Body of pancreas (tissue), 4 donors: ENCODE data around the gene RMND1. TPM values are rescaled to one million over a fixed set of nuclear protein-coding genes. Genes with fewer than 3 reads are reported as not detected.

Source experiments
- ATAC-seq: fragments of 150-250 bp; one replicate; pipeline ENCODE4 v1.9.1; 2016
- DNase-seq, 4 donors: peaks; one replicate each; pipeline ENCODE4 v3.0.0-alpha.2; 2019
- H3K27ac ChIP-seq, 4 donors: fragments of 200-600 bp; sonication (generic); 1 replicate in 3 of 4; 2 replicates in 1 of 4; pipeline versions ENCODE4 v1.5.1 to v1.6.1; 2016 to 2019; ENCODE audit warnings: mild to moderate bottlenecking in 1 of 4, mixed read lengths in 1 of 4, moderate library complexity in 1 of 4
- H3K27me3 ChIP-seq, 2 donors: fragments of 200-600 bp; sonication (generic); one replicate each; pipeline ENCODE4 v1.6.0; 2016; ENCODE audit warnings: mild to moderate bottlenecking in 1 of 2
- H3K36me3 ChIP-seq, 2 donors: fragments of 200-600 bp; sonication (generic); replicated peaks in 1 of 2; 2 replicates each; pipeline ENCODE4 v1.5.1; 2016; ENCODE audit warnings: low read depth in 2 of 2; ENCODE audit not compliant: insufficient read depth in 1 of 2
- H3K4me1 ChIP-seq: fragments of 200-600 bp; sonication (generic); one replicate; pipeline ENCODE4 v1.6.0; 2016
- H3K4me3 ChIP-seq, 2 donors: fragments of 200-600 bp; sonication (generic); 1 replicate in 1 of 2; 2 replicates in 1 of 2; pipeline ENCODE4 v1.5.1; 2016 to 2019
- H3K9me3 ChIP-seq, 3 donors: fragments of 200-600 bp; sonication (generic); 1 replicate in 2 of 3; 2 replicates in 1 of 3; pipeline ENCODE4 v1.5.1; 2016
- CTCF ChIP-seq, 7 experiments: fragments of 450-650 bp in 4 of 7; fragments of 200-600 bp in 3 of 7; sonication (generic) in 3 of 7; IDR thresholded peaks; one replicate each; pipeline ENCODE4 v1.5.1; 2016 to 2019; ENCODE audit warnings: antibody characterized with exemption in 7 of 7
- POLR2A ChIP-seq, 3 donors: fragments of 450-650 bp; IDR thresholded peaks; one replicate each; pipeline ENCODE4 v1.6.1; 2016; ENCODE audit warnings: antibody characterized with exemption in 3 of 3, mild to moderate bottlenecking in 2 of 3
- WGBS, 2 donors: methylation state at CpG; one replicate each; pipeline ENCODE4 v1.1.5; 2017; 5-methylcytosine and 5-hydroxymethylcytosine counted together
- intact Hi-C: fragments of 100-400 bp; cut with DNase I; formaldehyde crosslinking; loops from one replicate; pipeline ENCODE4 v1.15.1; 2023
- total RNA-seq, 2 donors: library from RNA; depleted of rRNA; stranded (reverse); fragments of >200 nt; gene quantifications; one replicate each; pipeline ENCODE4 v1.1.0, GENCODE V29; 2016

Gene RMND1
- total RNA-seq, 2 donors from 2014 or later, result 6.6 to 10.9 TPM

DNA sequence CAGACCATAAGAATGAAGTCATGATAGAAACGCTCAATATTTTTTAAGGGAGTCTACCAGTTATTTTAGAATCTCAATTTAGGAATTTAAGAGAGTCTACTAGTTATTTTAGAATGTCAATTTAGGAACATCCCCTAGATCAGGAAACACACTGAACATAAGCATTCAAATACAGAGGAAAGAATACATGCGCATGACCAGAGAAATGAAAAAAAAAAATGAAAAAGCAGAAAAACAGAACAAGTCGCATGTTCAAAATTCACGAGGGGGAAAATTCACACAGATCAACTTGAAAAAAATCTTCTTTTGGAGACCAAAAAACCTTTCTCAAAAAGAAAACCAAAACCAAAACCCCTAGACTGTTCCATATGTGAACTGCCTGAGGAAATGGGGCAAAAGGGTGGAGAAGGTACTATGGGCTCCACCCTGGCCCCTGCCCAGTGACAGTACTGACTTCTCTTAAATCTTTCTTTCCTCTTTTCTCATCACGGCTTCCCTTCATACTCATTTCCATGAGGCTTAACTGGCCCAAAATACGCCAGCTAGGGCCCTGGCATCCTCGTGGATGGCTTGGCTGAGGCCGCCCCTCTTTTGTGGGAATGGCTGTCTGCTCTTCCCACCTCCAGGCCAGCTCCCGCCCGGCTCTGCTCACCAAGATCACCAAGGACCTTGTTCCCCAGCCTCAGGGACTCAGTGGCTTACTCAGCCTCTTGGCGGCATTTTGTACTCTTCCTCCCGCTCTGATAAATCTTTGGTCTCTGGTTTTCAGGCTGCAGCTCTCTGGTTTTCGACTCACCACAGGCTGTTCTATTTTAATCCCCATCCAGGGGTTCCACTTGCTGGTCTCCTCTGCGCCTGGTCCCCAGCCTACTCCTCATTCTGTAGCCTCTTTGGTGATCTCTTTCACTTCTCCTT, 71.7 kb downstream of the RMND1 start:
- 81 to 82% methylated on average over 13 to 14 of the region's 14 CpGs for WGBS, 2 donors
- no peak for DNase-seq
- no peak overlapping the region for H3K4me3 ChIP-seq

DNA sequence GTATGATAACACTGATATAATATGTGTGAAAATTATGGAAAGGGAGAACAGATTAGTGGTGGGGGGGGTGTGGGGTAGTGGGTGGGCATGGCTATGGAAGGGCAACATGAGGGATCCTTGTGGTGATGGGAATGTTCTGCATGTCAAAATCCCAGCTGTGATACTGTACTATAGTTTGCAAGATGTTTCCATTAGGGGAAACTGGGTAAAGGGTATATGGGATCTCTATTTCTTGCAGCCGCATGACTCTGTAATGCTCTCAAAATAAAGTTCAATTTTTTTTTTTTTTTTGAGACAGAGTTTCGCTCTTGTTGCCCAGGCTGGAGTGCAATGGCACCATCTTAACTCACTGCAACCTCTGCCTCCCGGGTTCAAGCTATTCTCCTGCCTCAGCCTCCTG, 74.8 kb downstream of the RMND1 start:
- WGBS, 2 donors, result 82 to 93% methylated on average over 3 of the region's 3 CpGs
- Histone ChIP-seq H3K4me3 (no peak overlapping the region), H3K9me3 (no peaks in the 10 kb centered on the region), H3K27me3 (no peaks in the 10 kb centered on the region), H3K27ac (no peak overlapping the region), H3K36me3 (no peaks in the 10 kb centered on the region), H3K4me1 (no peaks in the 10 kb centered on the region)
- DNase-seq, result no peak
- no peak for ATAC-seq
- no peak for TF ChIP-seq POLR2A (IDR thresholded peaks at IDR 0.05)
- TF ChIP-seq CTCF (IDR thresholded peaks at IDR 0.05), result no peak
- intact Hi-C loops, result no loop called here

More for the DNA sequence above, 71.7 kb downstream of the RMND1 start:
- Histone ChIP-seq H3K27me3 (no peaks in the 10 kb centered on the region), H3K4me1 (peaks cover 5% of the 10 kb centered on the region), H3K9me3 (no peaks in the 10 kb centered on the region), H3K36me3 (no peaks in the 10 kb centered on the region), H3K27ac (no peak overlapping the region)
- no peak for ATAC-seq
- intact Hi-C loops, result no loop called here
- TF ChIP-seq CTCF (IDR thresholded peaks at IDR 0.05) (no peak), POLR2A (IDR thresholded peaks at IDR 0.05) (no peak)

- no peak overlapping the region for H3K4me3 ChIP-seq
- H3K4me1 ChIP-seq, result no peaks in the 10 kb centered on the region
- H3K27ac ChIP-seq, result no peak overlapping the region
- no peaks in the 10 kb centered on the region for H3K27me3 ChIP-seq
- DNase-seq, result no peak
- no peaks in the 10 kb centered on the region for H3K36me3 ChIP-seq
- WGBS, 2 donors, result 88 to 92% methylated on average over 1 of the region's 1 CpG
- H3K9me3 ChIP-seq, result no peaks in the 10 kb centered on the region
- intact Hi-C loops, result no loop called here
- ATAC-seq, result no peak
- no peak for TF ChIP-seq CTCF (IDR thresholded peaks at IDR 0.05)
- TF ChIP-seq POLR2A (IDR thresholded peaks at IDR 0.05), result no peak
Observed at GRCh38 chr6:151376440-151376839, 75.5 kb downstream of the RMND1 start.

DNA sequence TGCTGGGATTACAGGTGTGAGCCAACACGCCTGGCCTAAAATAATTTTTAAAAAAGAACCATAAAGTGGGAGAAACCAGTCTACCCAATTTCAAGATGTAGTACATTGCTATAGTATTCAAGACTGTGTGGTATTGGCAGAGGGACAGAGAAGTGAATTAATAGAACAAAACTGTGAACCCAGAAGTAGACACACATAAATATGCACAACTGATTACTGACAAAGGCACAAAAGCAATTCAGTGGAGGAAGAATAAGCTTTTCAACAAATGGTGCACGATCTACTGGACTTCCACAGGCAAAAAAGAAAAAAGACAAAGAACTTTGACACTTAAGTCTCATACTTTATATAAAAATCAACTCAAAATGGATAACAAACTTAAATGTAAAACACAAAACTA, 76.1 kb downstream of the RMND1 start:
- no peak for DNase-seq
- 89 to 93% methylated on average over 2 of the region's 2 CpGs for WGBS, 2 donors

More for the DNA sequence above, 76.1 kb downstream of the RMND1 start:
- H3K4me1 ChIP-seq, result no peaks in the 10 kb centered on the region
- intact Hi-C loops, result no loop called here
- no peaks in the 10 kb centered on the region for H3K9me3 ChIP-seq
- ATAC-seq, result no peak
- H3K27me3 ChIP-seq, result no peaks in the 10 kb centered on the region
- H3K4me3 ChIP-seq, result no peak overlapping the region
- TF ChIP-seq POLR2A (IDR thresholded peaks at IDR 0.05) (no peak), CTCF (IDR thresholded peaks at IDR 0.05) (no peak)
- peaks cover 2% of the 10 kb centered on the region in 2 donors for H3K36me3 ChIP-seq
- H3K27ac ChIP-seq, result no peak overlapping the region
